Rectal smooth muscle tissue (tissue), 1 donor: Measurements from ENCODE around the gene ATF6B.

Experiments used
- H3K27ac ChIP-seq: one replicate; pipeline ENCODE4 v1.7.0; 2013; ENCODE audit warnings: low read depth, low read length, inconsistent platforms
- H3K27me3 ChIP-seq: one replicate; pipeline ENCODE4 v1.7.0; 2013; ENCODE audit warnings: low read length; ENCODE audit not compliant: control insufficient read depth, insufficient read depth
- H3K36me3 ChIP-seq: one replicate; pipeline ENCODE4 v1.7.0; 2013; ENCODE audit warnings: low read length; ENCODE audit not compliant: control insufficient read depth, insufficient read depth
- H3K4me1 ChIP-seq: one replicate; pipeline ENCODE4 v1.7.0; 2013; ENCODE audit warnings: low read length; ENCODE audit not compliant: control insufficient read depth, insufficient read depth
- H3K4me3 ChIP-seq: one replicate; pipeline ENCODE4 v1.7.0; 2013; ENCODE audit warnings: low read length
- H3K9ac ChIP-seq: one replicate; pipeline ENCODE4 v1.7.0; 2013; ENCODE audit warnings: low read length

Gene ATF6B

GRCh38 chr6:32087574-32088486 lies 40.2 kb downstream of the ATF6B start:
- Histone ChIP-seq H3K27me3 (peaks cover 11% of the 10 kb centered on the region), H3K36me3 (peaks cover 2% of the 10 kb centered on the region), H3K27ac (peak overlapping the region; percentile 21), H3K4me1 (peaks cover 3% of the 10 kb centered on the region), H3K4me3 (peak overlapping the region; percentile 29), H3K9ac (no peak overlapping the region)

GRCh38 chr6:32086661-32087573 lies 41.1 kb downstream of the ATF6B start:
- no peak overlapping the region for H3K9ac ChIP-seq
- no peaks in the 10 kb centered on the region for H3K4me1 ChIP-seq
- H3K4me3 ChIP-seq = peak overlapping the region; percentile 29
- H3K27ac ChIP-seq = peak overlapping the region; percentile 1
- H3K36me3 ChIP-seq = peaks cover 2% of the 10 kb centered on the region
- peaks cover 11% of the 10 kb centered on the region for H3K27me3 ChIP-seq

GRCh38 chr6:32085759-32086459 lies 42.1 kb downstream of the ATF6B start:
- Histone ChIP-seq H3K4me1 (peaks cover 1% of the 10 kb centered on the region), H3K4me3 (no peak overlapping the region), H3K27me3 (peaks cover 11% of the 10 kb centered on the region), H3K27ac (no peak overlapping the region), H3K36me3 (peaks cover 2% of the 10 kb centered on the region), H3K9ac (no peak overlapping the region)

GRCh38 chr6:32084780-32085179 lies 43.3 kb downstream of the ATF6B start:
- peaks cover 3% of the 10 kb centered on the region for H3K4me1 ChIP-seq
- H3K27ac ChIP-seq = no peak overlapping the region
- H3K36me3 ChIP-seq = peaks cover 2% of the 10 kb centered on the region
- H3K4me3 ChIP-seq = no peak overlapping the region
- H3K9ac ChIP-seq = no peak overlapping the region
- H3K27me3 ChIP-seq = peaks cover 11% of the 10 kb centered on the region

- H3K4me3 ChIP-seq = no peak overlapping the region
- no peak overlapping the region for H3K27ac ChIP-seq
- H3K4me1 ChIP-seq = peaks cover 3% of the 10 kb centered on the region
- peaks cover 11% of the 10 kb centered on the region for H3K27me3 ChIP-seq
- no peak overlapping the region for H3K9ac ChIP-seq
- H3K36me3 ChIP-seq = peaks cover 2% of the 10 kb centered on the region
Observed at GRCh38 chr6:32083812-32084768, 44.0 kb downstream of the ATF6B start.

GRCh38 chr6:32082935-32083334 lies 45.1 kb downstream of the ATF6B start:
- Histone ChIP-seq H3K27ac (no peak overlapping the region), H3K4me1 (peaks cover 3% of the 10 kb centered on the region), H3K36me3 (peaks cover 2% of the 10 kb centered on the region), H3K27me3 (peaks cover 11% of the 10 kb centered on the region), H3K9ac (no peak overlapping the region), H3K4me3 (no peak overlapping the region)

- H3K4me3 ChIP-seq = no peak overlapping the region
- H3K27me3 ChIP-seq = peaks cover 11% of the 10 kb centered on the region
- peaks cover 2% of the 10 kb centered on the region for H3K36me3 ChIP-seq
- peak overlapping the region; percentile 55 for H3K27ac ChIP-seq
- H3K9ac ChIP-seq = no peak overlapping the region
- H3K4me1 ChIP-seq = peaks cover 3% of the 10 kb centered on the region
Observed at GRCh38 chr6:32082478-32082877, 45.6 kb downstream of the ATF6B start.

- Histone ChIP-seq H3K4me1 (peaks cover 3% of the 10 kb centered on the region), H3K36me3 (peaks cover 2% of the 10 kb centered on the region), H3K27me3 (peaks cover 10% of the 10 kb centered on the region), H3K27ac (peak overlapping the region; percentile 45), H3K4me3 (no peak overlapping the region), H3K9ac (no peak overlapping the region)
Observed at GRCh38 chr6:32081168-32081990, 46.7 kb downstream of the ATF6B start.

GRCh38 chr6:32079566-32080290 lies 48.3 kb downstream of the ATF6B start:
- H3K36me3 ChIP-seq = peaks cover 2% of the 10 kb centered on the region
- H3K27me3 ChIP-seq = no peaks in the 10 kb centered on the region
- no peak overlapping the region for H3K4me3 ChIP-seq
- H3K27ac ChIP-seq = no peak overlapping the region
- peaks cover 3% of the 10 kb centered on the region for H3K4me1 ChIP-seq
- no peak overlapping the region for H3K9ac ChIP-seq

GRCh38 chr6:32076321-32076809 lies 51.7 kb downstream of the ATF6B start:
- no peaks in the 10 kb centered on the region for H3K27me3 ChIP-seq
- no peak overlapping the region for H3K27ac ChIP-seq
- peaks cover 3% of the 10 kb centered on the region for H3K4me1 ChIP-seq
- H3K36me3 ChIP-seq = no peaks in the 10 kb centered on the region
- no peak overlapping the region for H3K4me3 ChIP-seq
- no peak overlapping the region for H3K9ac ChIP-seq
